ENCODE results near the gene CLDN20. TPM values are rescaled to one million over a fixed set of nuclear protein-coding genes. Genes with fewer than 3 reads are reported as not detected.
"Not testable (repeated sequence)": the region's sequence is repeated elsewhere in the genome, so short reads cannot be mapped to it uniquely, and the experiment has no call there.

Gene CLDN20, protein sequence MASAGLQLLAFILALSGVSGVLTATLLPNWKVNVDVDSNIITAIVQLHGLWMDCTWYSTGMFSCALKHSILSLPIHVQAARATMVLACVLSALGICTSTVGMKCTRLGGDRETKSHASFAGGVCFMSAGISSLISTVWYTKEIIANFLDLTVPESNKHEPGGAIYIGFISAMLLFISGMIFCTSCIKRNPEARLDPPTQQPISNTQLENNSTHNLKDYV
- total RNA-seq: not detected
- under 1 TPM in 1 of 2 donors, not detected in 1; 0.30 TPM for polyA plus RNA-seq
- long read RNA-seq, donor 1, partial matches to known transcripts: 0 of 1 reads
- long read RNA-seq, donor 1, other reads (novel, unspliced or antisense): 1 of 1 reads
- long read RNA-seq, donor 2: 0 reads
- long read RNA-seq, donor 3, partial matches to known transcripts: 0 of 2 reads
- long read RNA-seq, donor 3, other reads (novel, unspliced or antisense): 2 of 2 reads

DNA sequence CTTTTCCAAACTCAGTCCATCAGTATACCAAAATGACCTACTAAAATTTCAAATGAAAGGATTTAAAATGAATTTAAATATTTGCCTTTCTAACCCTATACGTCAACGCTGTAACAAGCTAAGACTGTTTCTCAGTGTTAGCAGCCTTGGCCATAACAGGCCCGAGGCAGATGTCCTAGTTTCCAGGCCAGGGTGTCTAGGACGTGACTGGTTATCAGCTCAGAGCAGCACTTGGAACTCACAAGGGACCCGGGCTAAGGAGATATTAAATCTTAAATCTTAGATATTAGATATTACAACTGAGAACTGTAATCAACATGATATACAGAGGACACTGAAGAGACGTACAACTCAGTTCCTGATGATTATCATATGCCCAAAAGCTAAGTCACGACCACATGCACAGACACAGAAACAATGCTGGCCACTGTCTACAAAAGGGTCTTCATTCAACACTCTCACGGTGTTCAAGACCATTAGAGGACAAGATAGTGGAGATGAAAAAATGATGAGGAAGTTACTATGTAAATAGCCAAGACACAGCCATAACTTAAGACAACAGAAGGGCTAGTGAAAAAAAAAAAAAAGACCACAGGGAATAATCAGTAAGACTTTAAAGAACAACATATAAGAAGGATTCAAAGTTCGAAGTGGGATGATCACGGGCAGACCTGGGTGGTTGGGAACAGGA lies at the start of gene CLDN20:
CLDN20 (plus strand) TSS at position 641 of the 691 bp plus-strand sequence. CDS start 11,707 bp downstream, outside the sequence.
- peak within 1 kb of the TSS in 1 of 12 donors; percentile 6 for H3K27ac ChIP-seq
- H3K27me3 ChIP-seq: no peaks in the 10 kb centered on the region
- H3K36me3 ChIP-seq: peaks cover 0 to 24% (median 18%) of the 10 kb centered on the region in 9 donors
- peaks cover 0 to 27% (median 7%) of the 10 kb centered on the region in 12 donors for H3K4me1 ChIP-seq
- intact Hi-C loops (cut with DNase I): no loop called here
- no peaks in the 10 kb centered on the region for H3K9me3 ChIP-seq
- DNase-seq (no peak), ATAC-seq (peak; percentile 44 to 62 (median 55))
- 59 to 69% (median 65%) methylated on average over 10 of the region's 10 CpGs for WGBS, 4 donors
- TF ChIP-seq, protein P1, sequence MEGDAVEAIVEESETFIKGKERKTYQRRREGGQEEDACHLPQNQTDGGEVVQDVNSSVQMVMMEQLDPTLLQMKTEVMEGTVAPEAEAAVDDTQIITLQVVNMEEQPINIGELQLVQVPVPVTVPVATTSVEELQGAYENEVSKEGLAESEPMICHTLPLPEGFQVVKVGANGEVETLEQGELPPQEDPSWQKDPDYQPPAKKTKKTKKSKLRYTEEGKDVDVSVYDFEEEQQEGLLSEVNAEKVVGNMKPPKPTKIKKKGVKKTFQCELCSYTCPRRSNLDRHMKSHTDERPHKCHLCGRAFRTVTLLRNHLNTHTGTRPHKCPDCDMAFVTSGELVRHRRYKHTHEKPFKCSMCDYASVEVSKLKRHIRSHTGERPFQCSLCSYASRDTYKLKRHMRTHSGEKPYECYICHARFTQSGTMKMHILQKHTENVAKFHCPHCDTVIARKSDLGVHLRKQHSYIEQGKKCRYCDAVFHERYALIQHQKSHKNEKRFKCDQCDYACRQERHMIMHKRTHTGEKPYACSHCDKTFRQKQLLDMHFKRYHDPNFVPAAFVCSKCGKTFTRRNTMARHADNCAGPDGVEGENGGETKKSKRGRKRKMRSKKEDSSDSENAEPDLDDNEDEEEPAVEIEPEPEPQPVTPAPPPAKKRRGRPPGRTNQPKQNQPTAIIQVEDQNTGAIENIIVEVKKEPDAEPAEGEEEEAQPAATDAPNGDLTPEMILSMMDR (IDR thresholded peaks at IDR 0.05): no peak
- TF ChIP-seq POLR2A (IDR thresholded peaks at IDR 0.05): no peak
- no peak within 1 kb of the TSS for H3K4me3 ChIP-seq

DNA sequence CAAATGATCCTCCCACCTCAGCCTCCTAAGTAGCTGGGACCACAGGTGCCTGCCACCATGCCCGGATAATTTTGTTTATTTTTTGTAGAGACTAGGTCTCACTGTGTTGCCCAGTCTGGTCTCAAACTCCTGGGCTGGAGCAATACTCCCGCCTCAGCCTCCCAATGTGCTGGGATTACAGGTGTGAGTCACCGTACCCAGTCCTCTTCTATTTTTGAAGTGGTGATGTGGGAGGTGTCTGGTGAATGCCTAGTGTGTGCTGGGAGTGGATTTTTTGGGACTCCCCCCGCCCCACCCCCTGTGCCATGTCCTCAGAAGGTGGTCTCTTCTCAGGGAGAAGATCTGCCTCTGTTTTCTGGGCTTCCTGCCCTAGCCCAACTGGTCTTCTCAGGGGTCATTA lies 47.9 kb upstream of the CLDN20 start:
- Histone ChIP-seq H3K36me3 (no peaks in the 10 kb centered on the region), H3K27ac (no peak overlapping the region), H3K27me3 (no peaks in the 10 kb centered on the region), H3K4me1 (peaks cover 0 to 4% (median 0%) of the 10 kb centered on the region in 12 donors), H3K4me3 (no peak overlapping the region), H3K9me3 (no peaks in the 10 kb centered on the region)
- no peak for TF ChIP-seq POLR2A (IDR thresholded peaks at IDR 0.05)
- TF ChIP-seq, protein P1 (IDR thresholded peaks at IDR 0.05): no peak
- WGBS, 4 donors: 85 to 90% (median 87%) methylated on average over 4 of the region's 4 CpGs
- intact Hi-C loops (cut with DNase I): no loop called here
- DNase-seq (no peak), ATAC-seq (no peak)

DNA sequence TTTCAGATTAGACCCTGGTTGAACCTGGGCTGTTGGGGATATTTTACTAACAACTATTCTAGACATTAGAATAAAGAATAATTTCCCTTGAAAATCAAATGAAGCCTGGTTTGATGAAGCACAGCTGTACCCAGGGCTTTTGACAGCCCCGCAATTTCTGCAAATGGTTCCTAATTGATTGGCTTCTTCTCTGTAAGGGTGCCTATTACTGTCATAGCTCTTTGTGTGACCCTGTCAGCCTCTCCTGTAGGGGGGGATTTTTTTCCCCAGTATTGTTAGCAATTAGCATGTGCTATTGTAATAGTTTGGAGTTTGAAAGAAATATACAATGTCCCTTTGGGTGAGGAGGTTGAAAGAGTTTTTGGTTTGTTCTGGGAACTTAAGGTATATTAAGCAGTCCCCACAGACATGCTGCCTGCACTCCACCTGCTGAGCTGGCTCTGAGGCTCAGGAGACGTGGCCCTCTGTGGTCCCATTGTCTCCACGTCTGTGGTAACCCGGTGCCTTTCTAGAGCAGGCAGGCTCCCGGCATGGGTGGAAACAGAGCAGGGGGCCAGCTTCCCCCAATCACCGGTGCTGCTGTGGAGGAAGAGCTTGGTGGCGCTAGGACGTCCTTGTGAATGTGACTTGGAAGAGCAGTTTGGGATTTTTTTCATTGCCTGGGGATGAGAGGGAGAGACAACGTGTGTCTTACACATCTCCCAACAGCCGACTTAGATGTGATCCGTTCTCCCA lies 47.3 kb upstream of the CLDN20 start:
- TF ChIP-seq, protein P1 (IDR thresholded peaks at IDR 0.05): no peak
- TF ChIP-seq POLR2A (IDR thresholded peaks at IDR 0.05): no peak
- 62 to 71% (median 66%) methylated on average over 11 of the region's 11 CpGs for WGBS, 4 donors
- no peak for DNase-seq
- Histone ChIP-seq H3K9me3 (no peaks in the 10 kb centered on the region), H3K27me3 (no peaks in the 10 kb centered on the region), H3K27ac (no peak overlapping the region), H3K4me1 (peaks cover 0 to 4% (median 0%) of the 10 kb centered on the region in 12 donors), H3K36me3 (no peaks in the 10 kb centered on the region), H3K4me3 (no peak overlapping the region)
- ATAC-seq: no peak
- intact Hi-C loops (cut with DNase I): no loop called here

DNA sequence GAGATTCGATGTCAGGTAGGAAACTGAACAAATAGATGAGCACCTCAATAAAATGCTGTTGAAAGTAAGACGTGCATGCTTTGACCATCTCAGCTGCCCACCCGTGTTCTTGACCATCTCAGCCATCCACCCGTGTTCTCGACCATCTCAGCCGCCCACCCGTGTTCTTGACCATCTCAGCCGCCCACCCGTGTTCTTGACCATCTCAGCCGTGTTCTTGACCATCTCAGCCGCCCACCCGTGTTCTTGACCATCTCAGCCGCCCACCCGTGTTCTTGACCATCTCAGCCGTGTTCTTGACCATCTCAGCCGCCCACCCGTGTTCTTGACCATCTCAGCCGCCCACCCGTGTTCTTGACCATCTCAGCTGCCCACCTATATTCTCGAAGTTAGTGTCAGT lies 45.1 kb upstream of the CLDN20 start:
- WGBS, 4 donors: 92 to 93% (median 93%) methylated on average over 20 of the region's 20 CpGs
- H3K4me3 ChIP-seq; DNase-seq; H3K27me3 ChIP-seq; H3K36me3 ChIP-seq; ATAC-seq; H3K9me3 ChIP-seq; intact Hi-C loops (cut with DNase I); H3K27ac ChIP-seq; H3K4me1 ChIP-seq: not testable (repeated sequence)

Measured in heart left ventricle (tissue), 16 donors.